Measurements from ENCODE around the gene KAT2B.

Gene KAT2B

GRCh38 chr3:20066850-20067617, 26.8 kb downstream of the KAT2B start:
- no peak for DNase-seq

- no peak for DNase-seq
Measured at GRCh38 chr3:20068512-20069177, 28.4 kb downstream of the KAT2B start.

- DNase-seq, result no peak
Measured at GRCh38 chr3:20069178-20069532, 28.9 kb downstream of the KAT2B start.

GRCh38 chr3:20071175-20071574, 30.9 kb downstream of the KAT2B start:
- no peak for DNase-seq

- DNase-seq, result no peak
Measured at GRCh38 chr3:20072422-20072821, 32.2 kb downstream of the KAT2B start.

GRCh38 chr3:20073068-20073467, 32.8 kb downstream of the KAT2B start:
- no peak for DNase-seq

GRCh38 chr3:20073683-20074082, 33.4 kb downstream of the KAT2B start:
- DNase-seq, result no peak

GRCh38 chr3:20074226-20075063, 34.2 kb downstream of the KAT2B start:
- no peak for DNase-seq

- no peak for DNase-seq
Measured at GRCh38 chr3:20075197-20075596, 35.0 kb downstream of the KAT2B start.

- no peak for DNase-seq
Measured at GRCh38 chr3:20076296-20076997, 36.2 kb downstream of the KAT2B start.

- no peak for DNase-seq
Measured at GRCh38 chr3:20077068-20077467, 36.8 kb downstream of the KAT2B start.

- no peak for DNase-seq
Measured at GRCh38 chr3:20078194-20078714, 38.0 kb downstream of the KAT2B start.

GRCh38 chr3:20079621-20080020, 39.4 kb downstream of the KAT2B start:
- no peak for DNase-seq

- DNase-seq, result peak; percentile 5
Measured at GRCh38 chr3:20080956-20081554, 40.8 kb downstream of the KAT2B start.

GRCh38 chr3:20083253-20083652, 43.0 kb downstream of the KAT2B start:
- no peak for DNase-seq

- no peak for DNase-seq
Measured at GRCh38 chr3:20083953-20084352, 43.7 kb downstream of the KAT2B start.

GRCh38 chr3:20091331-20092047, 51.2 kb downstream of the KAT2B start:
- DNase-seq, result no peak

GRCh38 chr3:20095470-20095869, 55.2 kb downstream of the KAT2B start:
- DNase-seq, result no peak

- no peak for DNase-seq
Measured at GRCh38 chr3:20096135-20096685, 56.0 kb downstream of the KAT2B start.

- no peak for DNase-seq
Measured at GRCh38 chr3:20097015-20097414, 56.8 kb downstream of the KAT2B start.

GRCh38 chr3:20099060-20099459, 58.8 kb downstream of the KAT2B start:
- no peak for DNase-seq

Measured in activated gamma-delta T cell (primary cell).